ENCODE results near the gene IL17C.
"Not testable (repeated sequence)": the region's sequence is repeated elsewhere in the genome, so short reads cannot be mapped to it uniquely, and the experiment has no call there.

IL17C gene

DNA sequence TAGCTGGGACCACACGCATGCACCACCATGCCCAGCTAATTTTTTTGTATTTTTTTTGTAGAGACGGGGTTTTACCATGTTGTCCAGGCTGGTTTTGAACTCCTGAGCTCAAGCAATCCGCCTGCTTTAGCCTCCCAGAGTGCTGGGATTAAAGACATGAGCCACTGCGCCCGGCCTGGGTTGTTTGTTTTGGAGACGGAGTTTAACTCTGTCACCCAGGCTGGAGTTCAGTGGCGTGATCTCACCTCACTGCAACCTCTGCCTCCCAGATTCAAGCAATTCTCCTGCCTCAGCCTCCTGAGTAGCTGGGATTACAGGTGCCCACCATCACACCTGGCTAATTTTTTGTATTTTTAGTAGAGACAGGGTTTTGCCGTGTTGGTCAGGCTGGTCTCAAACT is 28.9 kb upstream of the IL17C start:
- not testable (repeated sequence) for DNase-seq (ENCODE audit: low read depth, low spot score)

DNA sequence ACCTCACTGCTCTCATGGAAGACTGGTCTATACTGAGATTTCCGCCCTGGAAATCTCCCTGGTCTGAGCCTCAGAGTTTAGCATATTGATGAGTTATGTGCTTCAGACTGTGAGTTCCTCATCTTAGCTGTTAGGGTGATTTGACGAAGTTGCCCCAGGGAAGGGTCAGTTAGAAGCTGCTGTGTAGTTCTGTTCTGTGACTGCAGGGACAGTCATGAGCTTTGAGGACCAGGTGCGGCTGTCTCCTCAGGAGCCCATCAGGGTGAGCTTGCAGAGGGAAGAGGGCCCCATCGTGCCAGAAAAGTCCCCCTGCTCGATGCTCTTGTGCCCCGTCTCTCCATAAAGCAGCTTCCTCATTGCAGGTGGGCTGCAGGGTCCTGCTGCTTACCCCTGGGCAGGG is 28.3 kb upstream of the IL17C start:
- no peak for DNase-seq (ENCODE audit: low read depth, low spot score)

DNA sequence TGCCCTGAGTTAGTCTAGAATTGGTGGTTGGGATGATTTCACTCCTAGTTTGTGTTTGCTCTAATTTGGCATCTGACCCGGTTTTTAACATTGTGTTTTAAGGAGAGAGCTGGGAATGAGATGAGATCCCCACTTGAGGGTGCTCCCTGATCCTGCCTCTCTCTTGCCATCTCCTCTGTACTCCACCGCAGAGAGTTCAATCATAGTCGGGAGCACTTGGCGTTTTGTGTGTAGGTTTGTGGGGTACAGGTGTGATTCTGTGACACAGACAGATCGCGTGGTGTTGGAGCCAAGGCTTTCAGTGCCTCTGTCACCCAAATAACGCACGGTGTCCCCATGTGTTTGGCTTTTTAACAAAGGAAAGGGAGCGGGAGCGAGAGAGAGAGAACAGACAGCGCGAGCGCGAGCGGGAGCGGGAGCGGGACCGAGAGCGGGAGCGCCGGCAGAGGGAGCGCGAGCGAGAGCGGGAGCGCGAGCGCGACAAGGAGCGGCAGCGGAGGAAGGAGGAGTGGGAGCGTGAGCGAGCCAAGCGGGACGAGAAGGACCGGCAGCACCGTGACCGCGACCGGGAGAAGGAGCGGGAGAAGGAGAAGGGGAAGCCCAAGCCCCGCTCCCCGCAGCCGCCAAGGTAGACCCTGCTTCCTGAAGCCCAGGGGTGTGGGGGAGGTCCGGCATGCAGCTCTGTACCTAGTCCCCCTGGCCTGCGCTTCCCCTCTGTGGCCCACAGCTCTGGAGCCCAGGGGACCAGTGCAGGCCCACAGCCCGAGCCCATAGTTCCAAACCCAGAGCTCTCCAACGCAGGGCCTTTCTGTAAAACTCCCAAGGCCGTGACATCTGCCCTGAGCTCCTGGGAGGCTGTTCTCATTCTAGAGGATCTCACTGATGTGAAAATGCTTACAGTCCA is 27.2 kb upstream of the IL17C start:
- no peak for DNase-seq (ENCODE audit: low read depth, low spot score)

DNA sequence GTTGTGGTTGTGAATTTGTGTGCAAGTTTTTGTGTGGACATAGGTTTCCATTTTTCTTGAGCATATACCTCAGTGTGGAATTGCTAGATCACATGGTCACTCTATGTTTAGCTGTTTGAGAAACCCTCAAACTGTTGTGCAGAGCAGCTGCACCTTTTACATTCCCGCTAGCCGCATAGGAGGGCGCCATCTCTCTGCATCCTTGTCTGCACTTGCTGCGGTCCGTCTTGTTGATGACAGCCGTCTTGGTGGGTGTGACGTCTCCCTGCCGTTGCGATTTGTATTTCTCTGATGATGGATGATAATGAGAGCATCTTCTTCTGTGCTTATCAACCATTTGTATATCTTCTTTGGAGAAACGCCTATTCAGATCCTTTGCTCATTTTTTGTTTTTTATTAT is 25.1 kb upstream of the IL17C start:
- no peak for DNase-seq (ENCODE audit: low read depth, low spot score)

GRCh38 chr16:88613911-88614817 is 24.2 kb upstream of the IL17C start:
- no peak for DNase-seq (ENCODE audit: low read depth, low spot score)

- DNase-seq (ENCODE audit: low read depth, low spot score) = no peak
Observed at GRCh38 chr16:88614818-88615580, 23.4 kb upstream of the IL17C start.

GRCh38 chr16:88616320-88616719 is 22.1 kb upstream of the IL17C start:
- DNase-seq (ENCODE audit: low read depth, low spot score) = no peak

DNA sequence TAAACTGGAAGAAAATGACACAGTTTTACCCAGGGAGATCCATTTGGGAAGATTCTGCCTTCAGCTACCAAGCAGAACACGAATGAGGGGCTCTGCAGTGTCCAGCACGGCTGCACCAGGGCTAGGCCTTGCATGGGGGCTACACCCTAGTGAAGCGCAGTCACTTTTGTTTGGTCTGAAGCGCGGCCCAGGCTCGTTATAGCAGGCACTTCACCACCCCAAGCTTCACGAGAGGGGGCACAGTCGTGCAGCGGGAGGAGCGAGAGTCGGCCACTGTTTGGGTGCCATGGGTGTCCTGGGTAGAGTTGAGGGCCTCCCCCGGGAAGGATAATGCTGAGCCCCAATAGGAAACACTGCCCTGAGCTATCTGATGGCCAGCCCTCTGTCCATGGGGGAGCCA is 21.6 kb upstream of the IL17C start:
- DNase-seq (ENCODE audit: low read depth, low spot score) = no peak

GRCh38 chr16:88617268-88618031 is 20.9 kb upstream of the IL17C start:
- DNase-seq (ENCODE audit: low read depth, low spot score) = no peak

- no peak for DNase-seq (ENCODE audit: low read depth, low spot score)
Observed at GRCh38 chr16:88618182-88618955, 20.0 kb upstream of the IL17C start.

DNA sequence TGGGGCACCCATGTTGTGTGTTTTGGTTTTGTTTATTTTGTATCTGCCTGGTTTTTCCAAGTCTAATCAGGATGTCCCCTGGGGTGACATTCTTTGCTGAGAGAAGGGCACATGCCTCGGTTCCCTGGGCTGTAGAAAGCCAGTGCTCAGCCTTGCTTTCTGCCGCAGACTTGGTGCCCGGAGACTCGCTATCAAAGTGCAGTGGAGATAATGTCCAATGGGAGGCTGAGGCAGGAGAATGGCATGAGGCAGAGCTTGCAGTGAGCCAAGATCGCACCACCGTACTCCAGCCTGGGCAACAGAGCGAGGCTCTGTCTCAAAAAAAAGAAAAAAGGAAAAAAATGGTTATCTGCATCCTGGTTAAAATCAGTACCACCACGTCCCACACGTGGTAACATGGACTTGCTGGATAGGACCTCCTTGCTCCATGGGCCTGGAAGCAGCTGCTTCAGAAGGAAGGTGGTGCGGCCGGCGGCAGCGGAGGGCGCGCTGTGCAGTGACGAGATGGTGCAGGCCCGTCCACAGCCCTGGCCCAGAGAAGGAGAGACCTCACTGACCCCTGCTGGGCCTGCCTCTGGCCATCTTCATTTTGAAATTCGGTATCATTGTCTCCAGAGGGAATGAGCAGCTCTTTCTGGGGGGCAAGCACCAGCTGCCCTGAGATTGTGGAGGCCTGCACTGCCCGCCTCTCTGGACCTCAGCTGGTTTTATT is 19.3 kb upstream of the IL17C start:
- no peak for DNase-seq (ENCODE audit: low read depth, low spot score)

GRCh38 chr16:88619859-88620815 is 18.2 kb upstream of the IL17C start:
- no peak for DNase-seq (ENCODE audit: low read depth, low spot score)

DNA sequence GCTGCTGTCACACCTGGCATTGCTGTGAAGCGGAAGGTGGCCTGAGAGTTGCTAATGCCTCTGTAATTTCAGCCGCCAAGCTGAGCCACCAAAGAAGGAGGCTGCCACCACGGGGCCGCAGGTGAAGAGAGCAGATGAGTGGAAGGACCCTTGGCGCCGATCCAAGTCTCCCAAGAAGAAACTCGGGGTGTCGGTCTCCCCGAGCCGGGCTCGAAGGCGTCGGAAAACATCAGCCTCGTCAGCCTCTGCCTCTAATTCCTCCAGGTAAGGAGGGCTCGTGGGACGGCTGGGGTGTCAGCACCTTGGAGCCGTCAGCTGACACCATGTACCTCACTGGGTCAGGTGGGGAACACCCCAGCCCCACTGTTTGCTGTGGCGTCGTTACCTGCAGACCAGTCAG is 16.2 kb upstream of the IL17C start:
- DNase-seq (ENCODE audit: low read depth, low spot score) = no peak

DNA sequence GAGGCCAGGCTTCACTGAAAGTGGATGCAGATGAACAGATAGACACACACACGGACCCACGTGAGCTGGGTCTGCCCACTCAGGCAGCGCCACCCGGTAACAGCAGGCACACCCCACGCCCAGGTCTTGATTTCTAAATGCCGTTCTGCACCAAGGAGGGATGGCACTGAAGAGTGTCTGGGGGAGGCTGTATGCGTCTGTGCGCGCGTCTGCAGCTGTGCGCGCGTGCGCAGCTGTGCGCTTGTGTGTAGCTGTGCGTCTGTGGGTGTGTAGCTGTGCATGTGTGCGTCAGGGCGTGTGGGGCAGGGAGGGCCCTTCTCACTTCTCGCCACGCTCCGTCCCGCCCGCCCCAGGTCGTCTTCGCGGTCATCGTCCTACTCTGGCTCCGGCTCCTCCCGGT is 15.5 kb upstream of the IL17C start:
- DNase-seq (ENCODE audit: low read depth, low spot score) = no peak

GRCh38 chr16:88623858-88624257 is 14.5 kb upstream of the IL17C start:
- no peak for DNase-seq (ENCODE audit: low read depth, low spot score)

DNA sequence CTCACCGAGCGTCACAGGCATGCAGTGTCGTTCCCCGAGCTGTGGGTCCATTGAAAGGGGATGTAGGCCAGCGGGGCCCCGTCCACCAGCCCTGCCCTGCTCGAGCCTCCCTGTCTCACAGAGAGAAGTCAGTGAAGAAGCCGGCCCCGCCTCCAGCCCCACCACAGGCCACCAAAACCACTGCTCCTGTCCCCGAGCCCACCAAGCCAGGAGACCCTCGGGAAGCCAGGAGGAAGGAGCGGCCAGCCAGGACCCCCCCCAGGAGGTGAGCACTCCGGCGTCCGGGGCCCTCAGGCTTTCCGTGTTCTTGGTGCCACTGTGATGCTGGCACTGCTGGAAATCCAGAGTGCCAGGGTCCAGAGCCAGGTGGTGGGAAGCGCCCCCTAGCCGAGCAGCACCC is 13.9 kb upstream of the IL17C start:
- no peak for DNase-seq (ENCODE audit: low read depth, low spot score)

- no peak for DNase-seq (ENCODE audit: low read depth, low spot score)
Observed at GRCh38 chr16:88624977-88625576, 13.3 kb upstream of the IL17C start.

DNA sequence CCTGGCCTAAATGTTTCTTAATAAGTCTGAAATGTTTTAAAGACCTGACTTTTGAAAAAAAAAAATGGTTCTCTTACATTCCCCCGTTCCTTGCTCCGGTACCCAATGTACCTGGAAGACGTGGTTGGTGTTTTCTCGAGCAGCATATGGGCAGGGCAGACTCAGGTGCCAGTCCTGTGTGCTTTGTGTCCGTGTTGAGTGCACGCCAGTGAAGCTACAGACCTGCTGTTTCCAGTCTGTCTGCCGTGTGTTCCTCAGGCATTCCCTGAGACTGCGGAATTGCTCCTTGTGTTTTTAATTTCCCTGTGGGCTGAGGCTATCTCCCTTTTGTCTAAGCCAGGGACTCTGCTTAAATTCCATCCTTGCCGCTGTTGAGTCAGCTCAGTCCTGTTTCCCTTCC is 11.7 kb upstream of the IL17C start:
- DNase-seq (ENCODE audit: low read depth, low spot score) = no peak
